HepG2 (cell line): ENCODE measurements around the gene TMEM176A. TPM values are rescaled to one million over a fixed set of nuclear protein-coding genes. Genes with fewer than 3 reads are reported as not detected.
A peak's percentile ranks its signal among the peaks of the same experiment; 100 is the strongest.

Experiments used
- ARNT2 ChIP-seq: sonication (generic); formaldehyde crosslinking; IDR thresholded peaks from 2 replicates; pipeline ENCODE4 v1.8.0; 2022; ENCODE audit warnings: mild to moderate bottlenecking, low read depth, missing genetic modification reagents, moderate library complexity
- KMT2B ChIP-seq: IDR thresholded peaks from 2 replicates; pipeline ENCODE4 v1.6.1; 2016; ENCODE audit warnings: missing genetic modification reagents, missing compliant biosample characterization
- MAF1 ChIP-seq: sonication (generic); formaldehyde crosslinking; IDR thresholded peaks from 2 replicates; pipeline ENCODE4 v1.5.0; 2020; ENCODE audit warnings: missing genetic modification reagents, borderline replicate concordance
- MYC ChIP-seq: sonication (generic); formaldehyde crosslinking; IDR thresholded peaks from 2 replicates; pipeline ENCODE4 v1.9.0; 2021; ENCODE audit warnings: missing genetic modification reagents, borderline replicate concordance
- MYNN ChIP-seq: sonication (generic); formaldehyde crosslinking; IDR thresholded peaks from 2 replicates; pipeline ENCODE4 v1.4.0; 2020; ENCODE audit warnings: mild to moderate bottlenecking, low read depth, missing genetic modification reagents
- NR2F2 ChIP-seq: IDR thresholded peaks from 2 replicates; pipeline ENCODE4 v1.6.1; 2012; ENCODE audit warnings: low read depth, inconsistent platforms, borderline replicate concordance
- SOX6 ChIP-seq, 2 experiments: fragments of 450-650 bp in 1 of 2; sonication (generic) in 1 of 2; formaldehyde crosslinking in 1 of 2; IDR thresholded peaks; 2 replicates each; pipeline versions ENCODE4 v1.4.0 to v1.6.1; 2017 to 2020; ENCODE audit warnings: antibody characterized with exemption in 1 of 2, mild to moderate bottlenecking in 1 of 2, missing genetic modification reagents in 1 of 2
- YY1 ChIP-seq: IDR thresholded peaks from 2 replicates; pipeline ENCODE4 v1.6.1; 2011; ENCODE audit warnings: low read length, low read depth, moderate library complexity, mild to moderate bottlenecking; ENCODE audit not compliant: insufficient read depth, insufficient replicate concordance
- ZBTB7A ChIP-seq: sonication (generic); formaldehyde crosslinking; IDR thresholded peaks from 2 replicates; pipeline ENCODE4 v1.8.0; 2022; ENCODE audit warnings: mild to moderate bottlenecking, missing genetic modification reagents
- ZBTB8A ChIP-seq: sonication (generic); formaldehyde crosslinking; IDR thresholded peaks from 2 replicates; pipeline ENCODE4 v1.4.0; 2020; ENCODE audit warnings: mild to moderate bottlenecking, low read depth, missing genetic modification reagents, borderline replicate concordance
- ZNF251 ChIP-seq: sonication (generic); formaldehyde crosslinking; IDR thresholded peaks from 2 replicates; pipeline ENCODE4 v1.9.0; 2021; ENCODE audit warnings: mild to moderate bottlenecking, missing genetic modification reagents
- ZSCAN29 ChIP-seq: sonication (generic); formaldehyde crosslinking; conservative IDR thresholded peaks from 2 replicates; pipeline ENCODE4 v1.4.0; 2020; ENCODE audit warnings: mild to moderate bottlenecking, missing genetic modification reagents
- ZSCAN9 ChIP-seq: IDR thresholded peaks from 2 replicates; pipeline ENCODE4 v1.6.1; 2016; ENCODE audit warnings: borderline replicate concordance
- polyA plus RNA-seq, 8 experiments: library from polyadenylated mRNA; depleted of rRNA in 3 of 8; stranded (reverse) in 7 of 8; unstranded in 1 of 8; fragments of >200 nt; fragmentation: Illumina TruSeq in 4 of 8; extraction: Trizol in 4 of 8; gene quantifications; 2 replicates each; pipeline versions ENCODE4 v1.2.1 to v1.2.3, GENCODE V29; 2011 to 2016; ENCODE audit warnings: low read depth in 4 of 8, missing spikeins in 1 of 8, mixed read lengths in 1 of 8; ENCODE audit not compliant: insufficient read depth in 1 of 8
- total RNA-seq, 5 experiments: library from RNA; depleted of rRNA; stranded (reverse); fragments of >200 nt; fragmentation: Illumina TruSeq; extraction: Trizol; gene quantifications; 2 replicates each; pipeline ENCODE4 v1.2.3, GENCODE V29; 2016; ENCODE audit warnings: low read depth in 1 of 5
- TF ChIP-seq, protein P1 (sequence below): sonication (generic); formaldehyde crosslinking; IDR thresholded peaks from 2 replicates; pipeline ENCODE4 v1.4.0; 2020; ENCODE audit warnings: mild to moderate bottlenecking, missing genetic modification reagents
- TF ChIP-seq, protein P2 (sequence below): sonication (generic); formaldehyde crosslinking; IDR thresholded peaks from 2 replicates; pipeline ENCODE4 v1.5.1; 2020; ENCODE audit warnings: mild to moderate bottlenecking, missing genetic modification reagents, borderline replicate concordance
- TF ChIP-seq, protein P3 (sequence below): sonication (generic); formaldehyde crosslinking; IDR thresholded peaks from 2 replicates; pipeline ENCODE4 v1.4.0; 2020; ENCODE audit warnings: mild to moderate bottlenecking, missing genetic modification reagents

TMEM176A gene
- total and polyA plus RNA-seq, 2 of the 13 experiments (the other 11 are each of a cell fraction or from before 2014, with no cell fraction given): not detected

DNA sequence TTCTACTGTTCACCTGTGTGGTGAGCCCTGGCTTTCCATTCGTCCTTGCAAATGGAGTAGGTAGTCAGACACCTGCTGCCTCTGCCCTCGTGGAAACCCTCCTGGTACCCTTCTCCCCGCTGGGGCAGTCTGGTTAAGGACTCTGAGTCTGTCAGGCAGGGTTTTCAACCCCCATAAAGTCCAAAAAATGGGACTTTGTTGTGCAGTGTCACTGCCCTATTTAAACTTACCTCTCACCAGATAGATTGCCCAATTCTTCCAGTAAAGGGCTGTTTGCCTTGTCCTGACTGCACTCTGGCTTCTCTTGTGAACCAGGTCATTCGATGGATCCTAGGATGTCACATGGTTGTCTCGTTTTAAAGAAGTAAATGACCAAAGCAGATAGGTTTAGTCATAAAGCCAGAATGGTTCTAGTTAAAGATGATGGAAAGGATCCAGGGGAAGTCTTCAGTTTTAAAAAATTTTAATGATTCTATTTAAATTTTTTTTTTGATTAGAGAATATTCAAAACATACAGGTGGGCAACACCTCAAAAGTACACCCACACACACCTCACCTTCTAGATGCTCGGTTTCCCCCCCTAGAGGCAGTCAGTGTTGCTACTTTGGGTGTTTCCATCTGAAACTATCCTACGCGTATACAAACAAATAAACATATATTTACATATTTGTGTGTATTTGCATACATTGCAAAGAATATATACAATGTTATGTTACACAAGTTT is 22.4 kb upstream of the TMEM176A start (continued):
- TF ChIP-seq, protein P1, sequence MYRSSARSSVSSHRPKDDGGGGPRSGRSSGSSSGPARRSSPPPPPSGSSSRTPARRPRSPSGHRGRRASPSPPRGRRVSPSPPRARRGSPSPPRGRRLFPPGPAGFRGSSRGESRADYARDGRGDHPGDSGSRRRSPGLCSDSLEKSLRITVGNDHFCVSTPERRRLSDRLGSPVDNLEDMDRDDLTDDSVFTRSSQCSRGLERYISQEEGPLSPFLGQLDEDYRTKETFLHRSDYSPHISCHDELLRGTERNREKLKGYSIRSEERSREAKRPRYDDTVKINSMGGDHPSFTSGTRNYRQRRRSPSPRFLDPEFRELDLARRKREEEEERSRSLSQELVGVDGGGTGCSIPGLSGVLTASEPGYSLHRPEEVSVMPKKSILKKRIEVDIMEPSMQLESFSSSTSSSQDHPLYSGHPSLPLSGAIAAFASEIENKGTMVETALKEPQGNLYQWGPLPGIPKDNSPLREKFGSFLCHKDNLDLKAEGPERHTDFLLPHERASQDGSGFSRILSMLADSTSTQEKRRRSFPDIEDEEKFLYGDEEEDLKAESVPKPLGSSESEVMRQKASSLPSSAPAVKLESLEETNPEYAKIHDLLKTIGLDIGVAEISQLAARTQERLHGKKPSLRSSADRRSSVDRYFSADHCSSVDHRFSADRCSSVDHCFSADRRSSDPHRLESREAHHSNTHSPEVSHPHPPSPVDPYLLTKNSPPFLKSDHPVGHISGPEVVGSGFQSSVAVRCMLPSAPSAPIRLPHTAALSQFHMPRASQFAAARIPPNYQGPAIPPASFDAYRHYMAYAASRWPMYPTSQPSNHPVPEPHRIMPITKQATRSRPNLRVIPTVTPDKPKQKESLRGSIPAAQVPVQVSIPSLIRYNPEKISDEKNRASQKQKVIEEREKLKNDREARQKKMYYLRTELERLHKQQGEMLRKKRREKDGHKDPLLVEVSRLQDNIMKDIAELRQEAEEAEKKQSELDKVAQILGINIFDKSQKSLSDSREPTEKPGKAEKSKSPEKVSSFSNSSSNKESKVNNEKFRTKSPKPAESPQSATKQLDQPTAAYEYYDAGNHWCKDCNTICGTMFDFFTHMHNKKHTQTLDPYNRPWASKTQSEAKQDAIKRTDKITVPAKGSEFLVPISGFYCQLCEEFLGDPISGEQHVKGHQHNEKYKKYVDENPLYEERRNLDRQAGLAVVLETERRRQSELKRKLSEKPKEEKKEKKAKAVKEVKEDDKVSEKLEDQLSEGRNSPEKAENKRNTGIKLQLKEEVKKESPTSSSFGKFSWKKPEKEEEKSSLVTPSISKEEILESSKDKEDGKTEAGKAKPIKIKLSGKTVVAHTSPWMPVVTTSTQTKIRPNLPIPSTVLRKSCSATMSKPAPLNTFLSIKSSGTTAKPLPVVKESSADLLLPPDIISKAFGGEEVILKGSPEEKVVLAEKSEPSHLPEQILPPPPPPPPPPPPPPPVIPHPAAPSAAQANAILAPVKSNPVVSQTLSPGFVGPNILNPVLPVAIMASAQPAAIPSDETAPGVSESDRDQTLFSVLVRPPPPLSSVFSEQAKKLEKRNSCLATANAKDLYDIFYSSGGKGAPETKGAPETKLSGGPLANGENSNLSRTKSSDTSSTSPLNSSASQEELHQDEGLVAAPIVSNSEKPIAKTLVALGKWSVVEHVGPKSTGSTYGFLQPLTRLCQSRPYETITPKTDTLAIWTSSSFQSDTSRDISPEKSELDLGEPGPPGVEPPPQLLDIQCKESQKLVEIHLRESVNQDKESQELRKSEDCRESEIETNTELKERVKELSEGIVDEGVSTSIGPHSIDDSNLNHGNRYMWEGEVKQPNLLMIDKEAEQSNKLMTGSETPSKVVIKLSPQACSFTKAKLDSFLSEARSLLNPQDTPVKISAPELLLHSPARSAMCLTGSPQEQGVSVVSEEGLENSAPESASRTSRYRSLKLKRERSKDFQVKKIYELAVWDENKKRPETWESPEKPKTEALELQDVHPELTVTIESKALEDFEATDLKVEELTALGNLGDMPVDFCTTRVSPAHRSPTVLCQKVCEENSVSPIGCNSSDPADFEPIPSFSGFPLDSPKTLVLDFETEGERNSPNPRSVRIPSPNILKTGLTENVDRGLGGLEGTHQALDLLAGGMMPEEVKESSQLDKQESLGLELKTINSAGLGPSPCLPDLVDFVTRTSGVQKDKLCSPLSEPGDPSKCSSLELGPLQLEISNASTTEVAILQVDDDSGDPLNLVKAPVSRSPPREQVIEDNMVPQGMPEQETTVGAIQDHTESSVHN (CRISPR knock-in tag): no peak
- TF ChIP-seq MYC (CRISPR knock-in tag) (no peak), MAF1 (no peak), SOX6 (IDR thresholded peaks at IDR 0.05) (no peak), SOX6 (CRISPR knock-in tag; IDR thresholded peaks at IDR 0.05) (0 out of 2 replicates have a peak, but pooled peaks have one; percentile 22), ZNF251 (CRISPR knock-in tag) (no peak), ZSCAN9 (CRISPR knock-in tag) (no peak), YY1 (no peak), ZBTB8A (CRISPR knock-in tag) (no peak), ZSCAN29 (0 out of 2 replicates have a peak, but pooled peaks have one; percentile 24), KMT2B (peak; percentile 41; the same call in 1 of the 2 replicates), ZBTB7A (no peak), NR2F2 (no peak), ARNT2 (CRISPR knock-in tag) (no peak), MYNN (CRISPR knock-in tag) (no peak)
- TF ChIP-seq, protein P2, sequence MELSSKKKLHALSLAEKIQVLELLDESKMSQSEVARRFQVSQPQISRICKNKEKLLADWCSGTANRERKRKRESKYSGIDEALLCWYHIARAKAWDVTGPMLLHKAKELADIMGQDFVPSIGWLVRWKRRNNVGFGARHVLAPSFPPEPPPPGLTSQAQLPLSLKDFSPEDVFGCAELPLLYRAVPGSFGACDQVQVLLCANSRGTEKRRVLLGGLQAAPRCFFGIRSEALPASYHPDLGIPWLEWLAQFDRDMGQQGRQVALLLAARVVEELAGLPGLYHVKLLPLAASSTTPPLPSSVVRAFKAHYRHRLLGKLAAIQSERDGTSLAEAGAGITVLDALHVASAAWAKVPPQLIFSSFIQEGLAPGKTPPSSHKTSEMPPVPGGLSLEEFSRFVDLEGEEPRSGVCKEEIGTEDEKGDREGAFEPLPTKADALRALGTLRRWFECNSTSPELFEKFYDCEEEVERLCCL (CRISPR knock-in tag): no peak
- TF ChIP-seq, protein P3, sequence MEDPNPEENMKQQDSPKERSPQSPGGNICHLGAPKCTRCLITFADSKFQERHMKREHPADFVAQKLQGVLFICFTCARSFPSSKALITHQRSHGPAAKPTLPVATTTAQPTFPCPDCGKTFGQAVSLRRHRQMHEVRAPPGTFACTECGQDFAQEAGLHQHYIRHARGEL (CRISPR knock-in tag): no peak
